PC-3 (cell line): ENCODE data around the gene ZBTB7A. TPM values are rescaled to one million over a fixed set of nuclear protein-coding genes. Genes with fewer than 3 reads are reported as not detected.
A peak's percentile ranks its signal among the peaks of the same experiment; 100 is the strongest.

Source experiments
- ATAC-seq: fragments of 200-7000 bp; cut with Tn5 transposase; 2 replicates; pipeline ENCODE4 v1.9.1; 2020; ENCODE audit warnings: mild to moderate bottlenecking, moderate library complexity
- BruUV-seq: library from RNA; stranded (reverse); fragments of 400-500 nt; replicated peaks from 2 replicates; lab custom pipeline; 2021; lab: Mats Ljungman, UMichigan
- CTCF ChIA-PET: fragments of 300-600 bp; sonication (Branson Sonifier 250); formaldehyde crosslinking; loops from one replicate; lab custom pipeline; 2022; ENCODE audit warnings: antibody characterized with exemption; lab: Charles Lee
- POLR2A ChIA-PET: fragments of 300-600 bp; sonication (Branson Sonifier 250); formaldehyde crosslinking; loops from one replicate; lab custom pipeline; 2022; ENCODE audit warnings: antibody characterized with exemption; ENCODE audit not compliant: unreplicated experiment; lab: Charles Lee
- DNase-seq: peaks from one replicate; pipeline ENCODE4 v3.0.0-alpha.2; 2015
- H2AFZ ChIP-seq: fragments of 300-600 bp; sonication (generic); 2 replicates; pipeline ENCODE4 v1.6.0; 2016; ENCODE audit warnings: antibody characterized with exemption, low read length
- H3F3A ChIP-seq: fragments of 300-600 bp; sonication (generic); one replicate; pipeline ENCODE4 v1.6.0; 2017; ENCODE audit warnings: antibody characterized with exemption, low read length, control low read depth, mild to moderate bottlenecking; ENCODE audit not compliant: unreplicated experiment
- H3K27ac ChIP-seq: fragments of 300-600 bp; sonication (generic); 2 replicates; pipeline ENCODE4 v1.5.1; 2016; ENCODE audit warnings: mild to moderate bottlenecking, low read length
- H3K27me3 ChIP-seq: fragments of 300-600 bp; sonication (generic); 2 replicates; pipeline ENCODE4 v1.6.1; 2016; ENCODE audit warnings: low read length, mixed read lengths
- H3K36me3 ChIP-seq: fragments of 300-600 bp; sonication (generic); 2 replicates; pipeline ENCODE4 v1.6.1; 2016; ENCODE audit warnings: low read depth, mixed run types, low read length, mixed read lengths
- H3K4me1 ChIP-seq: fragments of 300-600 bp; sonication (generic); 2 replicates; pipeline ENCODE4 v1.5.1; 2016; ENCODE audit warnings: low read length; ENCODE audit not compliant: insufficient read depth
- H3K4me2 ChIP-seq: fragments of 300-600 bp; sonication (generic); 2 replicates; pipeline ENCODE4 v1.6.0; 2016; ENCODE audit warnings: low read length
- H3K4me3 ChIP-seq: fragments of 300-600 bp; sonication (generic); 2 replicates; pipeline ENCODE4 v1.5.1; 2016; ENCODE audit warnings: mild to moderate bottlenecking, low read length, mixed read lengths
- H3K79me2 ChIP-seq: fragments of 300-600 bp; sonication (generic); 2 replicates; pipeline ENCODE4 v1.6.1; 2017; ENCODE audit warnings: low read length, mixed read lengths
- H3K9ac ChIP-seq: fragments of 300-600 bp; sonication (generic); 2 replicates; pipeline ENCODE4 v1.6.0; 2016; ENCODE audit warnings: mild to moderate bottlenecking, low read length
- H3K9me2 ChIP-seq: fragments of 300-600 bp; sonication (generic); replicated peaks from 2 replicates; pipeline ENCODE4 v1.6.1; 2016; ENCODE audit warnings: mixed run types, low read length, mixed read lengths
- H3K9me3 ChIP-seq: fragments of 300-600 bp; sonication (generic); 2 replicates; pipeline ENCODE4 v1.6.1; 2016; ENCODE audit warnings: low read length, mixed read lengths
- H4K20me1 ChIP-seq: fragments of 300-600 bp; sonication (generic); 2 replicates; pipeline ENCODE4 v1.6.1; 2016; ENCODE audit warnings: low read length, mixed read lengths
- CTCF ChIP-seq: fragments of 300-600 bp; sonication (generic); conservative IDR thresholded peaks from 2 replicates; pipeline ENCODE4 v1.5.1; 2017; ENCODE audit warnings: antibody characterized with exemption, low read depth, mild to moderate bottlenecking, low read length
- EZH2 ChIP-seq: fragments of 300-600 bp; sonication (generic); IDR thresholded peaks from one replicate; pipeline ENCODE4 v1.6.1; 2017; ENCODE audit warnings: antibody characterized with exemption, mild to moderate bottlenecking, low read length; ENCODE audit not compliant: unreplicated experiment
- EZH2phosphoT487 ChIP-seq: fragments of 300-600 bp; sonication (generic); IDR thresholded peaks from 2 replicates; pipeline ENCODE4 v1.6.1; 2018; ENCODE audit warnings: mild to moderate bottlenecking, antibody characterized with exemption, low read length, borderline replicate concordance
- intact Hi-C: fragments of 100-400 bp; cut with micrococcal nuclease; formaldehyde crosslinking; loops from 2 replicates; pipeline ENCODE4 v1.9.0; 2023
- total RNA-seq: library from RNA; depleted of rRNA; stranded (reverse); fragments of >200 nt; gene quantifications from 2 replicates; pipeline ENCODE4 v1.2.3, GENCODE V29; 2014

Gene ZBTB7A
- total RNA-seq, 1 experiment from 2014 or later, result 16.7 TPM

- peaks cover 18% of the 10 kb centered on the region; the same call in 1 of the 2 replicates for H4K20me1 ChIP-seq
- CTCF ChIA-PET, result no interaction called here
- H3F3A ChIP-seq, result no peaks in the 10 kb centered on the region
- BruUV-seq, result TSS peak; percentile 45
- H3K27me3 ChIP-seq, result no peaks in the 10 kb centered on the region
- POLR2A ChIA-PET, result no interaction called here
- H3K27ac ChIP-seq, result peak overlapping the region; percentile 73
- peak overlapping the region; percentile 87 for H3K4me3 ChIP-seq
- peaks cover 65% of the 10 kb centered on the region for H3K79me2 ChIP-seq
- peaks cover 35% of the 10 kb centered on the region for H3K4me1 ChIP-seq
- TF ChIP-seq EZH2 (no peak), CTCF (peak; percentile 34; the same call in 1 of the 2 replicates)
- no peaks in the 10 kb centered on the region for H3K36me3 ChIP-seq
- DNase-seq (no peak), ATAC-seq (no peak)
- H3K9ac ChIP-seq, result peak overlapping the region; percentile 93
- H3K9me3 ChIP-seq, result no peaks in the 10 kb centered on the region
- H2AFZ ChIP-seq, result no peak overlapping the region
- intact Hi-C loops, result no loop called here
- peak overlapping the region; percentile 98 for H3K4me2 ChIP-seq
- H3K9me2 ChIP-seq, result no peaks in the 10 kb centered on the region
Measured at GRCh38 chr19:4063369-4064148, 3.1 kb downstream of the ZBTB7A start.

GRCh38 chr19:4062419-4063368 is 4.0 kb downstream of the ZBTB7A start:
- no TSS peak for BruUV-seq
- Histone ChIP-seq H3K9ac (no peak overlapping the region), H3K4me1 (peaks cover 42% of the 10 kb centered on the region), H3F3A (no peaks in the 10 kb centered on the region), H3K4me2 (peak overlapping the region; percentile 98), H3K27me3 (no peaks in the 10 kb centered on the region), H2AFZ (no peak overlapping the region), H3K9me3 (no peaks in the 10 kb centered on the region), H4K20me1 (peaks cover 18% of the 10 kb centered on the region; the same call in 1 of the 2 replicates), H3K9me2 (no peaks in the 10 kb centered on the region), H3K4me3 (peak overlapping the region; percentile 87), H3K27ac (peak overlapping the region; percentile 54; the same call in 1 of the 2 replicates), H3K79me2 (peaks cover 74% of the 10 kb centered on the region), H3K36me3 (no peaks in the 10 kb centered on the region)
- no peak for TF ChIP-seq EZH2phosphoT487
- no peak for TF ChIP-seq CTCF
- no peak for TF ChIP-seq EZH2
- POLR2A ChIA-PET, result interaction anchor here (0.6 kb wide), 1 partner anchor 10 kb away, joined by 3 read pairs; no protein-coding TSS in a partner anchor
- ATAC-seq (no peak), DNase-seq (no peak)
- CTCF ChIA-PET, result no interaction called here
- intact Hi-C loops, result no loop called here
